T-helper 1 cell treated with Interleukin-12 subunit alpha and Interleukin-12 subunit beta and Interleukin-4 antibody, amounts not matched to agents 30 μg/mL and 1 μg/mL, for 36 hours (primary cell): ENCODE measurements around the gene DNAH2.

Experiments
- H3K27ac Mint-ChIP-seq: one replicate; pipeline ENCODE4 v1.8.0; 2021; ENCODE audit warnings: mild to moderate bottlenecking, mixed read lengths
- H3K27me3 Mint-ChIP-seq: one replicate; pipeline ENCODE4 v1.8.0; 2021; ENCODE audit warnings: low read depth, mixed read lengths
- H3K36me3 Mint-ChIP-seq: one replicate; pipeline ENCODE4 v1.8.0; 2021; ENCODE audit warnings: low read depth, mixed read lengths
- H3K4me1 Mint-ChIP-seq: one replicate; pipeline ENCODE4 v1.8.0; 2021; ENCODE audit warnings: low read depth, mixed read lengths
- H3K4me3 Mint-ChIP-seq: one replicate; pipeline ENCODE4 v1.8.0; 2021; ENCODE audit warnings: mild to moderate bottlenecking, moderate library complexity, mixed read lengths
- H3K9me3 Mint-ChIP-seq: one replicate; pipeline ENCODE4 v1.8.0; 2021; ENCODE audit warnings: mixed read lengths

Gene DNAH2

GRCh38 chr17:7824021-7824924 lies 106.7 kb downstream of the DNAH2 start:
- Mint-ChIP-seq H3K27me3 (peaks cover 30% of the 10 kb centered on the region), H3K36me3 (no peaks in the 10 kb centered on the region), H3K4me3 (no peak overlapping the region), H3K4me1 (peaks cover 3% of the 10 kb centered on the region), H3K27ac (no peak overlapping the region), H3K9me3 (no peaks in the 10 kb centered on the region)

DNA sequence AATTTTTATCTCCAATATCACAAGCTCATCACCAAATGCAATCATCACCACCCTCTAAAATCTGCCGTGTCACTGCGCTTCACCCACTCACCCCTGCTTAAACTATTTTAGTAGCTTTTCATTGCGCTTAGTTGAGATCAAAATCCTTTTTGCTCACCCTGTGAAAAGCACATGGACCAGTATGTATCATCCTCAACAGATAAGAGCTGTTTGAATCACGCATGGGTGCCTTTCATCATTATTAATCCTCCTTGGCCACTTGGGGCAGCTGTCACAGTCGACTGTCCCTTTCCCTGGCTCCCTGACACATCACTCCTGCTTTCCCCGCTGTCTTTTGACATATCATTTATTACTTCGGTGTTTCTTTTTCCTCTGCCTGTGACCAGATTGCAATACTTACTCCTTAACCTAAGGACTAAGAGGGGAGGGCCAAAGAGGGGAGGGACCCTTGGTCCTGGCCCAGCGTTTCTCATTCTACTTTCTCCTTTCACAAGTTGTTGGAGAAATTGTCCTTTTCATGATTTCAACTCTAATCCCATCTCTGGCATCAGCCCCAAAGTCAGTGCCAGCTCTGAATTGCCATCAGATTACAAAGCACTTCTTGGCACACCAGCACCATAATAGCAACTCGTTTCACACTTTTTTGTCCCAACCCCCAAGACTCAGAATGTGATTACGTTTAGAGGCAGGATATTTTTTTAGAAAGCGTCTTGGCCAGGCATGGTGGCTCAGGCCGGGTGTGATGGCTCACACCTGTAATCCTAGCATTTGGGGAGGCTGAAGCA lies 107.9 kb downstream of the DNAH2 start:
- Mint-ChIP-seq H3K27me3 (peaks cover 35% of the 10 kb centered on the region), H3K27ac (no peak overlapping the region), H3K36me3 (no peaks in the 10 kb centered on the region), H3K4me1 (peaks cover 3% of the 10 kb centered on the region), H3K4me3 (no peak overlapping the region), H3K9me3 (no peaks in the 10 kb centered on the region)

DNA sequence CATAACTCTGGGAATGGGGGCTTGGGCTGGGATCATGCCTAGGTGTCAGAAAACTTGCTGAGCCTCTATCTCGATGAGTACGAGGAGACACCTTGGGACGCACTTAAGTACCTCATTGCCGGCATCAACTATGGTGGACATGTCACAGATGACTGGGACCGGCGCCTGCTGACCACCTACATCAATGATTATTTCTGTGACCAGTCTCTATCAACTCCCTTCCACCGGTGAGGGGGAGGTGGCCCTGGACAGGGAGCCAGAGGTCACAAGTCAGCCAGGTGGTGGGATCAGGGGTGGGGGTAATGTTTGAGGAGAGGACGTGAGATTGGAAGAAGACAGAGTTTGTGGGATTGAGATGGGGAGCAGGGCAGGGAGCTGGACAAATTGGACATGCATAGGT lies 113.1 kb downstream of the DNAH2 start:
- Mint-ChIP-seq H3K27ac (no peak overlapping the region), H3K4me1 (peaks cover 13% of the 10 kb centered on the region), H3K36me3 (no peaks in the 10 kb centered on the region), H3K4me3 (no peak overlapping the region), H3K9me3 (no peaks in the 10 kb centered on the region), H3K27me3 (peaks cover 50% of the 10 kb centered on the region)

- no peak overlapping the region for H3K4me3 Mint-ChIP-seq
- peaks cover 15% of the 10 kb centered on the region for H3K4me1 Mint-ChIP-seq
- peaks cover 48% of the 10 kb centered on the region for H3K27me3 Mint-ChIP-seq
- no peak overlapping the region for H3K27ac Mint-ChIP-seq
- H3K9me3 Mint-ChIP-seq, result no peaks in the 10 kb centered on the region
- no peaks in the 10 kb centered on the region for H3K36me3 Mint-ChIP-seq
Measured at GRCh38 chr17:7831233-7831632, 113.7 kb downstream of the DNAH2 start.

DNA sequence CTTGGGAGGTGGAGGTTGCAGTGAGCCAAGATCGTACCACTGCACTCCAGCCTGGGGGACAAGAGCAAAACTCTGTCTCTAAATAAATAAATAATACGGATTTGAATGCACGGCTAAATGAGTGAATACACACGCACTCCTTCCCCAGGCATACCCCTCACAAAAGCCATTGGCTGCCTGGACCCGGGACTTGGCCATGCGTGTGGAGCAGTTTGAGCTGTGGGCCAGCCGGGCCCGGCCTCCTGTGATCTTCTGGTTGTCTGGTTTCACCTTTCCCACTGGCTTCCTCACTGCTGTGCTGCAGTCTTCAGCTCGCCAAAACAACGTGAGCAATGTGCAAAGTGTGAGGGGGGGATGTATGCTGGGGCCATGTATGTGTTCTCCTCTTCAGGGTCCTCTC lies 114.9 kb downstream of the DNAH2 start:
- no peak overlapping the region for H3K27ac Mint-ChIP-seq
- H3K9me3 Mint-ChIP-seq, result no peaks in the 10 kb centered on the region

GRCh38 chr17:7833011-7833794 lies 115.7 kb downstream of the DNAH2 start:
- Mint-ChIP-seq H3K36me3 (no peaks in the 10 kb centered on the region), H3K27ac (peak overlapping the region; percentile 73), H3K4me3 (peak overlapping the region; percentile 85), H3K9me3 (no peaks in the 10 kb centered on the region), H3K4me1 (peaks cover 30% of the 10 kb centered on the region), H3K27me3 (peaks cover 34% of the 10 kb centered on the region)

More for the DNA sequence above, 114.9 kb downstream of the DNAH2 start:
- peaks cover 26% of the 10 kb centered on the region for H3K4me1 Mint-ChIP-seq
- no peak overlapping the region for H3K4me3 Mint-ChIP-seq
- H3K36me3 Mint-ChIP-seq, result no peaks in the 10 kb centered on the region
- peaks cover 39% of the 10 kb centered on the region for H3K27me3 Mint-ChIP-seq

GRCh38 chr17:7833795-7834541 lies 116.4 kb downstream of the DNAH2 start, which contains the start of gene KDM6B:
Gene KDM6B, plus strand, starts transcription at chr17:7834217. Its CDS starts 11,338 bp downstream, at chr17:7845555.
- H3K36me3 Mint-ChIP-seq, result no peaks in the 10 kb centered on the region
- peak within 1 kb of the TSS; percentile 95 for H3K27ac Mint-ChIP-seq
- peaks cover 37% of the 10 kb centered on the region for H3K4me1 Mint-ChIP-seq
- H3K4me3 Mint-ChIP-seq, result peak within 1 kb of the TSS; percentile 97
- peaks cover 34% of the 10 kb centered on the region for H3K27me3 Mint-ChIP-seq
- H3K9me3 Mint-ChIP-seq, result no peaks in the 10 kb centered on the region

DNA sequence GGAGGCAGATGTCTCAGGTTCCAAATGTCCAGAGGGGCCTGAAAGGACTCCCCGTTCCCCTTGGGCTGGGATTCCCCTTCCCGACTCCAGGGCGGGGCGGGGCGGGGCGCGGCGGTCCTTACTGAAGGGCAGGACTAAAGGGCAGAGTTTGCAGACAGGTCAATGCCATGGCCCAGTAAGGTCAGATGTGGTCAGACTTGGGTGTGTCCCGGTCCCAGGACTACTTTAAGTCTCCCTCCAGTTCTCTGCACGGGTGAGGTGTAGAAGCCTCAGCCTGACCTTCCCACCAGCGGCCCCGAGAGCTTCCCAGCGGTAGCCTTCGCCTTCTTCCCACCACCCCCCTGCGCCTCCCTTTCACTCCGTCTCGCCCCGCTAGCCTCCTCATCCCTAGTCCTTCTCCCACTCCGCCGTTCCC lies 117.0 kb downstream of the DNAH2 start:
- peaks cover 42% of the 10 kb centered on the region for H3K4me1 Mint-ChIP-seq
- H3K27me3 Mint-ChIP-seq, result peaks cover 29% of the 10 kb centered on the region
- peak overlapping the region; percentile 95 for H3K27ac Mint-ChIP-seq
- H3K36me3 Mint-ChIP-seq, result peaks cover 2% of the 10 kb centered on the region
- peak overlapping the region; percentile 97 for H3K4me3 Mint-ChIP-seq
- no peaks in the 10 kb centered on the region for H3K9me3 Mint-ChIP-seq

GRCh38 chr17:7834957-7835813 lies 117.6 kb downstream of the DNAH2 start:
- Mint-ChIP-seq H3K27me3 (peaks cover 28% of the 10 kb centered on the region), H3K36me3 (peaks cover 5% of the 10 kb centered on the region), H3K4me3 (peak overlapping the region; percentile 97), H3K4me1 (peaks cover 47% of the 10 kb centered on the region), H3K27ac (peak overlapping the region; percentile 95), H3K9me3 (no peaks in the 10 kb centered on the region)

- H3K9me3 Mint-ChIP-seq, result no peaks in the 10 kb centered on the region
- peak overlapping the region; percentile 88 for H3K27ac Mint-ChIP-seq
- H3K4me3 Mint-ChIP-seq, result peak overlapping the region; percentile 97
- peaks cover 55% of the 10 kb centered on the region for H3K4me1 Mint-ChIP-seq
- H3K27me3 Mint-ChIP-seq, result peaks cover 21% of the 10 kb centered on the region
- peaks cover 9% of the 10 kb centered on the region for H3K36me3 Mint-ChIP-seq
Measured at GRCh38 chr17:7835814-7836595, 118.5 kb downstream of the DNAH2 start.

- peaks cover 60% of the 10 kb centered on the region for H3K4me1 Mint-ChIP-seq
- peaks cover 14% of the 10 kb centered on the region for H3K27me3 Mint-ChIP-seq
- peak overlapping the region; percentile 97 for H3K4me3 Mint-ChIP-seq
- peaks cover 14% of the 10 kb centered on the region for H3K36me3 Mint-ChIP-seq
- H3K9me3 Mint-ChIP-seq, result no peaks in the 10 kb centered on the region
- H3K27ac Mint-ChIP-seq, result peak overlapping the region; percentile 88
Measured at GRCh38 chr17:7836596-7837407, 119.3 kb downstream of the DNAH2 start.
